A204.1 (cell line): ENCODE results near the gene ATRNL1.
"Not testable (repeated sequence)": the region's sequence is repeated elsewhere in the genome, so short reads cannot be mapped to it uniquely, and the experiment has no call there.

ENCODE experiments used
- FAIRE-seq: peaks from 2 replicates; lab custom pipeline; 2012; peaks lifted over from hg19 to GRCh38; lab: Jason Lieb, UNC

Gene ATRNL1

DNA sequence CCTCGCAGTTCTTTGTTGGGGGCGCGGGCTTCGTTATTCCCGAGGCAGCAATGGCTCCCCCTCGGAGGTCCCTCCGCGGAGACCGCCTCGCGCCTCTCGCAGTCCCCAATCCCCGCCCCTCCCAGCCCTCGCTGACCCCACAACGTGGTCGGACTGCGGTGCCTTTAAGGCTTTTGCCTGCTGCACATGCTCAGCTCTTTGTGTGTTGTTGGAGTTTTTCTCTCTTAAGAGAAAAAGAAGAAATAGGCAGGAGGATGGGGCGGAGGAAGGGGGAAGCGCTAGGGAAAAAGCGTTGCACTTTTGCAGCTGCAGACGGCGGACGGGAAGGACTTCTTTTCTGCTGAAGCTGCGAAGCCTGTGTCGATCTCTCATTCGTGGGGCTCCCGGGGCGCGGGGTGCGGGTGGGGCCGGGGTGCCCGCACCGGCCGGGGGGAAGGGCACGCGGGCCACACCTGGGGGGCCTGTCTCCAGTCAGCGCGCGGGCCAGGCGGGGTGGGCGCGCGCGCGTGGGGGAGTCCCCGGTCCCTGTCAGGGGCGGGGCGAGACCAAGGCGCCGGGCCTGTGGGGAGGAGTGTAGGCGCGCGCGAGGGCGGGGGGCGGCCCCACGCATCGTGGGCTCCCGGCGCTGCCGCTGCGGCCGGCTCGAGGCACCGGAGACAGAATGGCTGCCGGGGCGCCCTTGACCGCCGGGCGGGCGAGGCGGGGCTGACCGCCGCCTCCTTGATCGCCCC lies 445 bp upstream of the ATRNL1 start:
- no peak for FAIRE-seq

DNA sequence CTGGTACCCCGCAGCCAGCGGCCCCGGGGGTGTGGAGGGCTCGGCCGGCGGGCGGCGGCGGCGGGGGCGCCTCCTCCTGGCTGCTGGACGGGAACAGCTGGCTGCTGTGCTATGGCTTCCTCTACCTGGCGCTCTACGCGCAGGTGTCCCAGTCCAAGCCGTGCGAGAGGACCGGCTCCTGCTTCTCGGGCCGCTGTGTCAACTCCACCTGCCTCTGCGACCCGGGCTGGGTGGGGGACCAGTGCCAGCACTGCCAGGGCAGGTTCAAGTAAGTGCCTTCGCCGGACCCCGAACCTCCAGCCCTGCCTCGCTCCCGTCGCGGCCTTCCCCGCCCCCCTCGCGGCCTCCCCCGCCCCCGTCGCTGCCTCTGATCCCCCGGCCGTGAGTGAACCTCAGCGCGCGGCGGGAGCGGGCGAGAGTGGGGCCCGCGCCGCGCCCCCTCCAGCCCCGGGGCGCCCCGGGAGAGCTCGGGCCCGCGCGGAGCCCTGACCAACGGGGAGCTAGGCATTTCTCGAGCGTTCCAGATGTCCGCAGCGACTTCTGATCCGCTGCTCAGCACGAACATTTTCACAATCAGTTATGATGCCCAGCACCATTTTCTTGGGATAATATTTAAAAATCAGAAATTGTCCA lies 727 bp downstream of the ATRNL1 start:
- no peak for FAIRE-seq

DNA sequence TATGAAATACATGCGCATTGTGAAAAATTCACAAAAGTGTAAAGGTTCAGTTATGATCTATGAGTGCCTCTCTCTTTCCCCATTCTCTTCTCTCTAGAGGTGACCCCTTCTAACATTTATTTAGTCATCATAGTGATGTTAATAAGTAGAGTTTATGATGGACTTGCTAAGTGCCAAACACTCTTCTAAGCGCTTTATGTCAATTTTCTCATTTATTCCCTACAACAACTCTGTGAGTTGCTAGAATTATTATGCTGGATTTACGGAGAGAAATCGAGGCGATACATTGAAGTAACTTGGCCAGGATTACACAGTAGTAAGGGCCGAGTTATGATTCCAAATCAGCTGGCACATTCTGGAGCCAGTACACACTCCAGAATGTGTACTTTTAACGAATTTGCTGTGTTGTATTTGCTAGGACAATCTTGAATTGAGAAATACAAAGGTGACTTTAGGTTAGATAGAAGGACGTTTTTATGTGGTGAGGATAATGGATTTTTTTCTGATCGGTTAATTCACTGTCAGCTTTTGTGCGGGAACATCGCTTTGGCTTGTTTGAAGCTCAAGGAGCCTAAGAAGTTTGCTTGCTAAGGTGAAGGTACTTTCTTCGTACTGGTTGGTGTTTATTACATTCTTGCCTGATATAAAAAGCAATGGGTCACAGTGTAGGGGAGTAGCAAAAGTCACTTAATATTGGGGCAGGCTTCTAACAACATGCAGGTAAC lies 1.4 kb downstream of the ATRNL1 start:
- no peak for FAIRE-seq

GRCh38 chr10:115095758-115096157 lies 2.6 kb downstream of the ATRNL1 start:
- FAIRE-seq, result no peak

GRCh38 chr10:115103700-115104099 lies 10.5 kb downstream of the ATRNL1 start:
- FAIRE-seq, result no peak

DNA sequence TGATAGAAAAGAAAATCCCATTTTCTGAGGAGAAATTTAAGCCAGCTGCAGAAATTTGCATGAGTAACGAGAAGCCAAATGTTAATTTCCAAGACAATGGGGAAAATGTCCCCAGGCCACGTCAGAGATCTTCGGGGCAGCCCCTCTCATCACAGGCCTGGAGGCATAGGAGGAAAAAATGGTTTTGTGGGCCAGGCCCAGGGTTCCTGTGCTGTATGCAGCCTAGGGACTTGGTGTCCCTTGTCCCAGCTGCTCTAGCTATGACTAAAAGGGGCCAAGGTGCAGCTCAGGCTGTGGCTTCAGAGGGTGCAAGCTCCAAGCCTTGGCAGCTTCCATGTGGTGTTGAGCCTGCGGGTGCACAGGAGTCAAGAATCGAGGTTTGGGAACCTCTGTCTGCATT lies 12.2 kb downstream of the ATRNL1 start:
- FAIRE-seq, result not testable (repeated sequence)

DNA sequence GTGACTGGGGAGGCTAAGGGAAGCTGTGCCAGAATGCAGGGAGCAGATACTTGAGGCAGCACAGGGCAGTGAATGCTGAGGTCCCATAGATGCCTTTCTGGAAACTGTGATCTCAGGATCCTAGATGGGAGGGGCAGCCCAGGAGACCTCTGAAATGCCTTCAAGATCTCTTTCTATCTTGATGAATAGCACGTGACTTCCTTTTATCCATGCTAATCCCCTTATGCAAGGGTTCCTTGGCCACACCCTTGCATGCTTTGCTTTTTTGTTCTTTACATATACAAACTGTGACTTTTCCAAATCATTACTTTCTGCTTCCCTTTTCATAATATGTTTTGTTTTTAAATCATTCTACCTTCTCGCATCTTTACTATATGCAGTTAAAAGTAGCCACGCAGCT lies 14.7 kb downstream of the ATRNL1 start:
- no peak for FAIRE-seq

DNA sequence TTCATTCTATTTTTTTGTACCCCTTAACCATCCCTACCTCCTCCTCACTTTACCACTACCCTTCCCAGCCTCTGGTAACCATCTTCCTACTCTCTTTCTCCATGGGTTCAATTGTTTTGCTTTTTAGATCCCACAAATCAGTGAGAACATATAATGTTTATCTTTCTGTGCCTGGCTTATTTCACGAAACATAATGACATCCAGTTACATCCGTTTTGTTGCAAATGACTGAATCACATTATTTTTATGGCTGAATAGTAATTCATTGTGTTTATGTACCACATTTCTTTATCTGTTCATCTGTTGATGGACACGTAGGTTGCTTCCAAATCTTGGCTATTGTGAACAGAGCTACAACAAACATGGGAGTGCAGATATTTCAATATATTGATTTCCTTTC lies 24.1 kb downstream of the ATRNL1 start:
- FAIRE-seq, result no peak

GRCh38 chr10:115118346-115118745 lies 25.2 kb downstream of the ATRNL1 start:
- FAIRE-seq, result no peak

DNA sequence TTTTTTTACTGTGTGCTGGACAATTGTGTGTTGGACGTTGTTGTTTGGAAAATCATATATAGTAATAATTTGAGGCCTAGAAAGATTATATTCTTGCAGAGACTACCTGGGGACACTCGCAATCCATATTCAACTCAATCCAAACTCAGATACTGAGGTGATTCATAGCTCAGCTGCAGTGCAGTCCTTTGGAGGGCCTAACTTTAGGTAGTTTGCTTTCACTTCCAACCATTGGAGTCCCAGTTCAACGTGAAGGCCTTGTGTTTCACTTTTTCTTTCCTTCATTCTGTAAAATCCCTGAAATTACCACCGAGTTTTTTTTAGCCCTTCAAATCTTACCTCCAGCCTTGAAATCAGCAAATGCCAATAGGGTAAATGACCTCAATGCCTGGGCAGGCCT lies 32.3 kb downstream of the ATRNL1 start:
- FAIRE-seq, result no peak

GRCh38 chr10:115129752-115130151 lies 36.6 kb downstream of the ATRNL1 start:
- peak; percentile 99 for FAIRE-seq

GRCh38 chr10:115136616-115137015 lies 43.5 kb downstream of the ATRNL1 start:
- no peak for FAIRE-seq

- peak; percentile 98 for FAIRE-seq
Measured at GRCh38 chr10:115141254-115141653, 48.1 kb downstream of the ATRNL1 start.

GRCh38 chr10:115157357-115157756 lies 64.2 kb downstream of the ATRNL1 start:
- peak; percentile 67 for FAIRE-seq

GRCh38 chr10:115163129-115163528 lies 70.0 kb downstream of the ATRNL1 start:
- FAIRE-seq, result no peak

DNA sequence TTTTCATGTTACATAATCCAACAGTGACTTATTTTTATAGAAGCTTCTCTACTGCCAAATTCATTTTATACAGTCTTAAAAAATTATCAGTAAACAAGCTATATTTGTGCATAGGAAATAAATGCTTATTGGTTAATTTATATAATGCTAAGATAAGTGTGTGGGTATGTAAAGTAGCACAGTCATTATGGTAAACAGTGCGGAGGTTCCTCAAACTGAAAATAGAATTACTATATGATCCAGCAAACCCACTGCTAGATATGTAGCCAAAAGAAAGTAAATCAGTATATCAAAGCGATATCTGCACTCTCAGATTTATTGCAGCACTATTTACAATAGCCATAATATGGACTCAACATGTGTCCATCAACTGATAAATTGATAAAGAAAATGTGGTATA lies 71.1 kb downstream of the ATRNL1 start:
- no peak for FAIRE-seq

DNA sequence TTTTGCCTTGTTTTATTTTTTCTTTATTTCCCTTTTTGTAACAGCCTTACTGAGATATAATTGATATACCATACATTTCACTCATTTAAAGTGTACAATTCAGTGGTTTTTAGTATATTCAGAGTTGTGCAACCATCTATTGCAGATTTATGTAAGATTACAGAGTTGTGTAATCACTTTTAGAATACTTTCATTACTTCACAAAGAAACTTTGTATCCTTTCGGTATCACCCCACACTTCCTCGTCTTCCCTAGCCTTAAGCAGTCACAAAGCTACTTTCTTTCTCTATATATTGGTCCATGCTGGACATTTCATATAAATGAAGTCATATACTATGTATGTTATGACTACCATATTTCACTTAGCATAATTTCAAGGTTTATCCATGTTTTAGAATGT lies 74.6 kb downstream of the ATRNL1 start:
- no peak for FAIRE-seq

GRCh38 chr10:115171392-115171960 lies 78.3 kb downstream of the ATRNL1 start:
- peak; percentile 98 for FAIRE-seq

GRCh38 chr10:115173915-115174443 lies 80.8 kb downstream of the ATRNL1 start:
- no peak for FAIRE-seq

DNA sequence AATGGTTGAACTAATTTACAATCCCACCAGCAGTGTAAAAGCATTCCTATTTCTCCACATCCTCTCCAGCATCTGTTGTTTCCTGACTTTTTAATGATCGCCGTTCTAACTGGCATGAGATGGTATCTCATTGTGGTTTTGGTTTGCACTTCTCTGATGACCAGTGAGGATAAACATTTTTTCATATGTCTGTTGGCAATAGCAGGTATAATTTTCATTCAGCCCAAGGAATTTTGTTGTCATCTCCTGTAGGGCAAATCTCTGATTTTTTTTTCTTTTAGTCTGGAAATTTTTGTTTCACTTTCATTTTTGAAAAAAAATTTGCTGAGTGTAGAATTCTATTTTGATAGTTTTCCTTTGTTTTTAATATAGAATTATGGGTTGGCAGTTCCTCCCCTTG lies 114.1 kb downstream of the ATRNL1 start:
- not testable (repeated sequence) for FAIRE-seq

DNA sequence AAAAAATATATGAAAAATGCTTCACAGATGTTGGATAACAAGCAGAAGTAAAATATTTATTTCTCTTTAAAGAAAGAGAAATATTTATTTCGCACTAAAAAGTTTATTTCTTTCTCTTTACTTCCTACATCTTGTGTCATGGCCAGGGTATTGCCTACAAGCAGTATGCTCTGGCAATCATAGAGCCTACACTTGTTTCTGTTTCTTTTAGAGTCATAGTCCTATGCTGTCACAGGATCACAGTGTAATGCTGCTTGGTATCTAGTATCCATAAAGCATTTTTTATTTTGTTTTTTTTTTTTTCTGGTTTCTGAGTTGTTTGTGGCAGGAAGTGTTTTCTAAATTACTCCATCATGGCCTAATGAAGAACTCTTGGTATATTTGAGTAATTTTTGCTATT lies 116.0 kb downstream of the ATRNL1 start:
- no peak for FAIRE-seq

DNA sequence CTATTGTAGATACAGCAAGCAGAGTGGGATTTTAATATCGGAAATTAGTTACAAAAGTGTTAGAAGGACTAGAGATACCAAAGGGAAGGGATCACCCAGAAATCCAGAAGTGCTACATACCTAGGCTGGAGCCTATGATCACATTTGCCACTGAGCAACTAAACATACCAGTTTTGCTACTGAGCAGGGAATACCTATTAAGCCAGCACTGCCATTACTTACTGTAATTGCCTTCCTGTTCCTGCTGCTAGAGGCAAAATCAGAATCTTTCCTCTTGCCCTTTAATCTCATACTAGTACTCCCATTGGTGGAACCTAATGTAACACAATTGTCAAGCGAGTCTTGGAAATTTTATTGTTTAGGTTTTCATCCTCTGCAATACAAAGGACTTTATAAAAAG lies 121.7 kb downstream of the ATRNL1 start:
- no peak for FAIRE-seq

DNA sequence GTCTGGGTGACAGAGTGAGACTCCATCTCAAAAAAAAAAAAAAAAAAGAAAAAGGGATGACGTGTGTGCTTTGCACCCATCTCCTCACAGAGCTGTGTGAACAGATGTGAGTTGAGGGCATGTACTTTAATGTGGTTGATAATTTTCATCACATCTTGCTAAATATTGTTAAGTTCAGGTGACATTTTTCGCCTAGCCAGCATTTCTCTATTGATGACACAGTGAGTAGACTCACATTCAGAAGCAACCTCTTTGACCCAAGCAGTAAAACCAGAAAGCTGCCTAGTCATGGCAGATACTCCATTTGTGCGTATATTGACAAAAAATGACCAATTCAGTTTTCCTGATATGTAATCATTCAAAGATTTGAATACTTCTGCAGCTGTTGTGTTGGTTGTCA lies 126.0 kb downstream of the ATRNL1 start:
- no peak for FAIRE-seq
